ENCODE measurements around the gene ABCA12.

ABCA12 gene

GRCh38 chr2:214904634-214905033, 233.8 kb downstream of the ABCA12 start:
- Histone ChIP-seq H3K4me1 (ENCODE audit: insufficient read depth, low read length, severe bottlenecking) (peaks cover 35% of the 10 kb centered on the region), H3K9me3 (ENCODE audit: low read length) (no peaks in the 10 kb centered on the region), H3K79me2 (ENCODE audit: insufficient read depth, low read length) (no peaks in the 10 kb centered on the region), H3K27me3 (ENCODE audit: insufficient read depth, low read length) (no peaks in the 10 kb centered on the region), H3K4me3 (ENCODE audit: low read depth, low read length, poor library complexity, severe bottlenecking) (no peak overlapping the region), H3F3A (ENCODE audit: insufficient read depth, low read length) (no peaks in the 10 kb centered on the region), H3K36me3 (ENCODE audit: insufficient read depth, low read length) (no peaks in the 10 kb centered on the region), H3K9me2 (ENCODE audit: low read depth, low read length) (no peaks in the 10 kb centered on the region), H2AFZ (ENCODE audit: low read length) (no peak overlapping the region), H4K20me1 (ENCODE audit: insufficient read depth, low read length) (no peaks in the 10 kb centered on the region), H3K4me2 (ENCODE audit: low read length) (no peak overlapping the region), H3K9ac (ENCODE audit: low read length) (no peak overlapping the region), H3K27ac (ENCODE audit: low read depth, low read length, poor library complexity, severe bottlenecking) (no peak overlapping the region)
- TF ChIP-seq EZH2 (IDR thresholded peaks at IDR 0.05; ENCODE audit: borderline replicate concordance, low read length) (no peak), CTCF (IDR thresholded peaks at IDR 0.05; ENCODE audit: low read length) (no peak)

GRCh38 chr2:214904176-214904575, 234.2 kb downstream of the ABCA12 start:
- Histone ChIP-seq H3K79me2 (ENCODE audit: insufficient read depth, low read length) (no peaks in the 10 kb centered on the region), H3K4me1 (ENCODE audit: insufficient read depth, low read length, severe bottlenecking) (peaks cover 40% of the 10 kb centered on the region), H3K4me2 (ENCODE audit: low read length) (no peak overlapping the region), H3K9me2 (ENCODE audit: low read depth, low read length) (no peaks in the 10 kb centered on the region), H2AFZ (ENCODE audit: low read length) (no peak overlapping the region), H3F3A (ENCODE audit: insufficient read depth, low read length) (no peaks in the 10 kb centered on the region), H3K4me3 (ENCODE audit: low read depth, low read length, poor library complexity, severe bottlenecking) (no peak overlapping the region), H4K20me1 (ENCODE audit: insufficient read depth, low read length) (no peaks in the 10 kb centered on the region), H3K36me3 (ENCODE audit: insufficient read depth, low read length) (no peaks in the 10 kb centered on the region), H3K27ac (ENCODE audit: low read depth, low read length, poor library complexity, severe bottlenecking) (no peak overlapping the region), H3K9ac (ENCODE audit: low read length) (no peak overlapping the region), H3K27me3 (ENCODE audit: insufficient read depth, low read length) (no peaks in the 10 kb centered on the region), H3K9me3 (ENCODE audit: low read length) (no peaks in the 10 kb centered on the region)
- no peak for TF ChIP-seq CTCF (IDR thresholded peaks at IDR 0.05; ENCODE audit: low read length)
- no peak for TF ChIP-seq EZH2 (IDR thresholded peaks at IDR 0.05; ENCODE audit: borderline replicate concordance, low read length)

- peak overlapping the region; percentile 41 for H3K4me2 ChIP-seq (ENCODE audit: low read length)
- no peak overlapping the region for H2AFZ ChIP-seq (ENCODE audit: low read length)
- TF ChIP-seq EZH2 (IDR thresholded peaks at IDR 0.05; ENCODE audit: borderline replicate concordance, low read length) (no peak), CTCF (IDR thresholded peaks at IDR 0.05; ENCODE audit: low read length) (no peak)
- H3K9ac ChIP-seq (ENCODE audit: low read length) = peak overlapping the region; percentile 56
- no peaks in the 10 kb centered on the region for H3K9me3 ChIP-seq (ENCODE audit: low read length)
- H4K20me1 ChIP-seq (ENCODE audit: insufficient read depth, low read length) = no peaks in the 10 kb centered on the region
- no peaks in the 10 kb centered on the region for H3F3A ChIP-seq (ENCODE audit: insufficient read depth, low read length)
- no peaks in the 10 kb centered on the region for H3K79me2 ChIP-seq (ENCODE audit: insufficient read depth, low read length)
- H3K27me3 ChIP-seq (ENCODE audit: insufficient read depth, low read length) = no peaks in the 10 kb centered on the region
- no peak overlapping the region for H3K4me3 ChIP-seq (ENCODE audit: low read depth, low read length, poor library complexity, severe bottlenecking)
- H3K9me2 ChIP-seq (ENCODE audit: low read depth, low read length) = no peaks in the 10 kb centered on the region
- H3K27ac ChIP-seq (ENCODE audit: low read depth, low read length, poor library complexity, severe bottlenecking) = peak overlapping the region; percentile 90
- no peaks in the 10 kb centered on the region for H3K36me3 ChIP-seq (ENCODE audit: insufficient read depth, low read length)
- peaks cover 43% of the 10 kb centered on the region for H3K4me1 ChIP-seq (ENCODE audit: insufficient read depth, low read length, severe bottlenecking)
Observed at GRCh38 chr2:214902286-214902685, 236.1 kb downstream of the ABCA12 start.
